ENCODE results near the gene TOR1A. TPM values are rescaled to one million over a fixed set of nuclear protein-coding genes. Genes with fewer than 3 reads are reported as not detected.
A peak's percentile ranks its signal among the peaks of the same experiment; 100 is the strongest.
"Not testable (repeated sequence)": the region's sequence is repeated elsewhere in the genome, so short reads cannot be mapped to it uniquely, and the experiment has no call there.

The TOR1A gene
- total RNA-seq, 1 donor from 2014 or later, result 21.8 TPM

DNA sequence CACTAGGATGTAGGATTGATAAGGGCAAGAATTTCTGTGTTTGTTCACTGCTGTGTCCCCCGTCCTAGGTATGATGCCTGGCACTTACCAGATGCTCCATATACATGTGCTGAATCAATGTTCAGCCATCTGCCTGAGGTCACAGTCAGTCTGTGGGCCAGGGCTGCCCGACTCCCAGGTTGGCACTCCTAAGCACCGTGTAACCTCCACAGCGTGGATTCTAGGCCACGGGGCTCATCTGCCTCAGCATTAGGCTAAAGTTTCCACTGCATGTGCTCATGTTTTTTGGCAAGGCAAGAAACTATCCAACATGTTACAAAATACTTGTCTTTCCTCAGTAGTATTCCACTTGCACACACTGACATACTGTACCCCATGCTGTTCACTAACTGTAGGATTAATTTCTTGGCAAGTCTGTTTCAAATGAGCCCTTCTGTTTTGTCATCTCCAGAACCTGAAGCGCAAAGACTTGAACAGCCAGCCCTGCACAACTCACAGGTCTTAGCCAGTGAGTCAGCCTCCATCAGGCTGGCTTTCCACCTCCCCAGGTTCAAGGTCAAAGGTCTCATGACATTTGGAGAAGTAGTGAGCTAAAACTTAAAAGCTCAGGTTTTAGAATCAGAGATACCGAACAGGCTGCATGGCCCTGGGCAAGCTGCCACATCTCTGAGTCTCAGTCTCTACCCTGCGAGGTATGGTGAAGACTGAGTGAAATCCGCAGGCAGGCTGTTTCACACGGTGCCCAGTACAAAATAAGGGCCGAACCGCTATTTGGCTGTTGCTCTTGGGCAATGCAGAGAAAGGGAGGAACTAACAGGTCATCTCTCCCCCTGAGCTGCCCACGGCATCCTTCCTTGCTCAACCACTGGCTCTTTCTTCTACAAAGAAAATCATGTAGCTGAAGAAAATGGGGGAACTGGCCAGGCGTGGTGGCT is 7.2 kb downstream of the TOR1A start:
- DNase-seq, result no peak

DNA sequence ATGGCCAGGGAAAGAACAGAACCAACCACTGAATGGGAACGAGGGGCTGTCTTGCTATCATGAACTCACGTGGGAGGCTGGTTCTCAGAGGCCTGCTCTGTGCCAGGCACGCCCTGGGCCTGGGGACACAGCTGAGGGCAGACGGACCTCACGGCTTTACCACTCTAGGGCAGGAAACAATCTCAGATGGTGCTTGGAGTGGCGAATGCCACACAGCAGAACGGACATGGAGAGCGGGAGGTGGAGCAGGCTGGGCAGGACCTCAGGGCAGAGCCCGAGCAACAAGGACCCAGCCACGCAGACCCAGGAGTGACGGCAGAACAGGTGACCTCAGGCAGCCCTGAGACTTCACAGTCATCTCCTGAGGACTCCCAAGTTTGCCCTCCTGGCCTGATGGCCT is 8.7 kb downstream of the TOR1A start:
- DNase-seq, result no peak

DNA sequence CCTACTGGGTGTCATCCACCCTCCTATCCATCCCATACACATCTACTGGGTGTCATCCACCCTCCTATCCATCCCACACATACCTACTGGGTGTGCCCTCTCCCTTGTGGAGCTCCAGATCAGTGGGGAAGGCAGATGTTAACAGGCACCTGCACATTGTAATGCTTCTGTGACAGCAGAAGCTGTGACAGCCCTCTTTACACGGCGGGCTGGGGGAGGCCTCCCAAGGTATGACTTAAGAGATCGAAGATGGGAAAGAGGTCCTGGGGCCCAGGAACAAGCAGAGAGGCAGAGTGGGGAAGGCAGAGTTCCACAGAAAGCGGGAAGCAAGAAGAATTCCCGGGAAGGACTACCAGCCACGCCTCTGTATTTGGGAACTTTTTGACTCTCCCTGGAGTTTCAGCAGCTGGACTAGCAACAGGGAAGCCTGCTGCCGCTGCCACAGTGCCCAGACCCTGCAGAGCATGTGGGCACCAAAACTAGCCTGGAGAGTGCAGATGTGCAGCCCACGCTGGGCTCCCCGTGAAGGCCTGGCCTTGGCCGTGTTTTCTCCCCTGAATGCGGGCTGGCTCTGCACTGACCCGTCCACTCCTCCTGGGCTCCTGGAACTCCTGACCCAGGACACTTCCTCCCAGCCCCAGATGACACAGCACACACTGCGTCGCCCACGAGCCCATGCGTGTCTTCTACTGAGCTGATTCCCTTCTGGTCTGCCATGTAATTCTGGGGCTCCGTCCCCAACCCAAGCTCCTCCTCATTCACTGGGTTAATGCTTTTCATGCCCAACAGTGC is 9.3 kb downstream of the TOR1A start:
- DNase-seq, result no peak

DNA sequence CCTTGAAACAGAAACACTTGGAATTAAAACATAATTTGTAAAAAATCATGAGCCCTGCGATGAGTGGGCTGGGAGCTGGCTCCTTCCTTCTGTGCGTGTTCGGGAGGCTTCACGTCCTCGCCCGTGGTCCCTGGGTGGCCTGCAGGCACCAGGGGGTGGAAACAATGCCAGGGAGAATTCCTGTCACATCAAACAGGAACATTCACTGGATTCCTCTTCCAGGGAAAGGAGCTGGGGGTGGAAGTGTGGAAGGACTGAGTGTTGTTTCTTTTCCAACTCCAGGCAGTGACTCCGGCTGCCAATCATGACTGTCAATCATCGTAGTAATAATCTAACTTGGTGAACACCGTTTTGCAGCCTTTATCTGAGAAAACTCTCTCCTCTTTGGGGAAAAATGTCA is 10.3 kb downstream of the TOR1A start:
- no peak for DNase-seq

DNA sequence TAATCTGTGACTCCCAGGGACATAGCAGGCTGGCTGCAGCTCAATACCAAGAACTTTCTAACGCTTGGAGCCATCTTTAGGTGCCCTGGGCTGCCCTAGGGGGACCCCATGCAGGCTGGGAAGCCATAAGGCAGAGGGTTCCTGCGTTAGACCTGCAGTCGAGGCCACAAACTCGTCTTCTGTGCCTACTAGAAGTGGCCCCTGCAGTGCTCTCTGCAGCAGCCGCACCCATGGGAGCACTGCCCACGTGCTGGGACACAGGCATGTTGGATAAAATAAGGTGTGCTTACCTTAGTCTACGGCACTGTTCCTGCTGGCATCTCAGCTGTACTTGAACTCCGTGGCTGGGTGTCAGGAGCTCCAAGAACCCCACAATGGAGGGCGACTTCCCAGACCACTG is 11.6 kb downstream of the TOR1A start:
- no peak for DNase-seq

DNA sequence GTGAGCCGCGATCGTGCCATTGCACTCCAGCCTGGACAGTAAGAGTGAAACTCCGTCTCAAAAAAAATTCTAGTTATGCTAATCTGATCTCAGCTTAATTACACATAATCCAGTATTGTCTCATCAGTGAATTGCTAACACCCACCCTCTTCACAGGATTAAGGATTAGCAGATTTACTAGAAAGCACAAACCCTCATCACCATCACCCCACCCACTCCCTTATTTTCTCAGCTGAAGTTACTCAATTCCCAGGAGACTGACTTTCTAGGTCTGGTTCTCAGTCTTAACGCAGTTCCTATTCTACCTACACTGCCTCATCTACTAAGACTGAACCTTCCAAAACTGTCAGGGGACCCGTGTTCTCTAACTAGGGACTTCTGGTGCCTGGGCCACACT is 12.0 kb downstream of the TOR1A start:
- no peak for DNase-seq

DNA sequence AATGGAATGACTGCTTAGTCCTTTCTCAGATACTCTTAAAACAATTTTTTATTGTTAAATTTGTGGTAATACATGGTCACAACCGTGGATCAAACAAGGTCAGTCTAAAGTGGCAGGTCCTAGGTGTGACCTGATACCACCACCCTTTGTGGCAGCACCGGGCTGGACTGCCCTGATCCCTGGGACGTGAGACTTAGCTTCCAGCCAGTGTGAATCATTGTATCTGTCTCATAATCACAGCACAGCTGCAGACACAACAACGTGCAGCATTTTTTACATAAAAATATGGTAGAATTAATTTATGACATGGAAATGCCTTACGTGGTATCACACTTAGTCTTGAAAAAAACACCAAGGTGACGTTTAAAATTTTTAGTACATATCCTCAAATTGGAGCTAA is 13.1 kb downstream of the TOR1A start:
- no peak for DNase-seq

DNA sequence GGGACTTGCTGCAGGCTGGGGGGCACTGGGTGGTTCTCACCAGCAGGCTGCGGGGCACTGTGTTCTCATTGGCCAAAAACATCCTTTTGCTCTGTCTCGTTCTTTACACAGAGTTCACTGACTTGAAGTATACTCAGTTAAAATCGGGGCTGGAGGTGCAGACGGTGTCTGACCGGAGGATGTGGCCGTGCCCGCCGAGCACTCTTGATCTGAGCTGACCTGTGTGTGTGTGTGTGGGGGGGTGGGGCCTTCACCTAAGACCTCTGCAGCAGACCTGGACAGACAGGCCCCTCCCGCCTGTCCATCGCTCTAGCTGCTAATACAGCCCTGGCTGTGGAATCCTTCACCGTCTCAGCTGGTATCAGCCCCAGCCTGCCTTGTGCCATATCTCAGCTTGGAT is 13.8 kb downstream of the TOR1A start:
- DNase-seq, result no peak

DNA sequence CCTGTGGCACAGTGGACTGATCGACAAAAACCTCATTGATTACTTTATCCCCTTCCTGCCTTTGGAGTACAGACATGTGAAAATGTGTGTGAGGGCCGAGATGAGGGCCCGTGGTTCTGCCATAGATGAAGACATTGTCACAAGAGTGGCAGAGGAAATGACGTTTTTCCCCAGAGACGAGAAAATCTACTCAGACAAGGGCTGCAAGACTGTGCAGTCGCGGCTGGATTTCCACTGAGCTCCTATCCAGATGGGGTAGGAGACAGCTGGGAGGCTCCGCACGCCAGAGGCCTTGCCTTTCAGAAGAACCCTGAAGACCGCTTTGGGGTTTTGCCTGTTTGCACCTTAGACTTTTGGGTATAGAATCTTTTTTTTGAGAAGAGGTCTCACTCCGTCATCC is 14.6 kb downstream of the TOR1A start:
- no peak for DNase-seq

DNA sequence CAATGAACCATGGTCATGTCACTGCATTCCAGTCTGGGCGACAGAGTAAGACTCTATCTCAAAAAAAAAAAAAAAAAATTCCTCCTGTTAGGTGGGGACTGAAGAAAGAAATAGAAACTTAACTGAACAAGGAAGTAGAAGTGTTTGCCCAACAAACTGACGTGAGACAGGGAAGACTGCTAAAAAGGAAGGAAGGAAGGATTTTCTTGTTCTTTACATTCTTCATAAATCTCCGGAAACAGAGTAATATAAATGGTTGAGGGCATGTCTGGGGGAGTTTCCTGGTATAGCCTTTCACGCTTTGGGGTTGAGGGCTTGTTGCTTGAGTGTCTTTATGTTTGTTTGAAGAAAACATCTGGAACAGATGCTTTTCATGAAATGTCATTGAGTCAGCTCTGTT is 17.9 kb downstream of the TOR1A start:
- DNase-seq, result no peak

DNA sequence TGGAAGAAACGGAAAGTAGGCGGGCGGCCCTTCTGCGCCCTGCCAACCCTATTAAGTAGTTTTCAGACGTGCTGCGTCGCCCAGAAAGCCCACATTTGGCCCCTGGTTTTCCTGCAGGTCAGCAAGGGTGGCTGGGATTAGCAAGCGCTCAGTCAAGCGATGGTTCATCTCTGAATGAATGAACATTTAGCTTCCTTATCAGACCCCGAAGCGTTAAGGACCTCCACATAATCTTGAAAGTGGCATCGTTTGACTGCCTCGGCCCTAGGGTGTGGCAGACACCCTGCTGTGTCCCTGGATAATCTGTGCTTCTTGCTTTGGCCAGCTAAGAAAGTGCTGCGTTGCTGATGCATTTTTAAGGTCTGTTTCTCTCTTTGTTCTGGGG is 20.3 kb downstream of the TOR1A start:
- DNase-seq, result no peak

DNA sequence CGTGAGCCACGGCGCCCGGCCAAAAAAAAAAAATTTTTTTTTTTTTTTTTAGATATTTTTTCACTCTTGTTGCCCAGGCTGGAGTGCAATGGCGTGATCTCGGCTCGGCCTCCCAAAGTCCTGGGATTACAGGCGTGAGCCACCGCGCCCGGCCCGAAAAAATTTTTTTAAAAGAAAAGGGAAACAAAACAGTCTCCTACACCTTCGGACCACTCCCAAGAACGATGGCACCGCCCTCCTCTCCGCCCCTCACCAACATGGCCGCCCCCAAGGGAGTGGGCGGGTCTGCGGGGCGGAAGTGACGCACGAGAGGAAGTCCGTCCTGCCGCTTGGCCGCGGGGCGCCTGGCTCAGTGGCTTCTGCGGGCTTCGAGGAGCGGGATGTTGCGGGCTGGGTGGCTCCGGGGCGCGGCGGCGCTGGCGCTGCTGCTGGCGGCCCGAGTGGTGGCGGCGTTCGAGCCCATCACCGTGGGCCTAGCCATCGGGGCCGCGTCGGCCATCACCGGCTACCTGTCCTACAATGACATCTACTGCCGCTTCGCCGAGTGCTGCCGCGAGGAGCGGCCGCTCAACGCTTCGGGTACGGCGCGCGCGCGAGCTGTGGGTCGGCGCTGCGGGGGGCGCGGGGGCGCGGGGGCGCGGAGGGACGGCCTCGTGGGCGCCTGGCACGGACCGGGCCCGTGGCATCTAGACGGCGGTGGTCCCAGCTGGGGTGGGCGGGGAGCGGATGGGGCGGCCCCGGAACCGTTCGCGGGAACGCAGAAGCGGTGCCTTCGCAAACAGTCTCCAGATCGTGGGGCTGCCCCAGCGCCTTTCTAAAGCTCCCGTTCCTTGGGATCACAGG is 20.9 kb downstream of the TOR1A start, which contains the start of gene TOR1B:
Gene TOR1B, plus strand, starts transcription at position 352 of the 843 bp plus-strand sequence. Its CDS starts 29 bp downstream, at position 381.
- peak; percentile 91 for DNase-seq

DNA sequence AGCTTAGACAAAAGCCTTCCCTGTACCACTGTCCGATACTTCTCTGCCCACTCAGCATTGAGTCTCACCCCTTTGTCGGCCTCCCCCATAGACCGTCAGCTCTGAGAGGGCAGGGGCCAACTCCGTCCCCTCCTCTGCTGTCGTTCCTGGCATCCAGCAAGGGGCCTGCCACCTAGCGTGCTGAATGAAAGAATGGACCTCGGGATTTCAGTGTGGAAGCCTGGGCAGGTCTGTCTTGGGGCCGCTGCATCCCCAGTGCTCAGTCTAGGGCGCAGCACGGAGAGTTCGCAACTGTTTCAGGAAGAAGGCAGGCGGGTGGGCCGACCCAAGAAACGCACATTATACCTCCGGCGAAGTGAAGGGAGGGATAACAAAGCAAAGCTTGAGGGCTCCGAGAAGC is 22.4 kb downstream of the TOR1A start:
- no peak for DNase-seq

DNA sequence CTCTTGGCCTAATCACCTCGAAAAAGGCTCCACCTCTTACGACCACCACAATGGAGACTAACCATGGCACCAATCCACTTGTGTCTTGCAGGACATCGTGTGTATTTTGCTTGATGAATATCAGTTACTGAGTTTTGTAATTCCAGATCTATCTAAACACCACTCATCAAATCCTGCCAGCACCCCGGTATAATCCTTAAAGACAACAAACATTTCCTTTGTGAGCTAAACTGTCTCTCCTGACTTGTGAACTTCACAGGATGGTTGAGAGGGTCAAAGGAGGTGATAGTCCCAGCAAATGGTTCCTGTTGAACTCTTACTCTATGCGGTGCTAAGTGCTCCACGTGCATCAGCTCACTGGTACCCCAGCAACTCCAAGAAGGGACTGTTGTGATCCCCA is 25.0 kb downstream of the TOR1A start:
- DNase-seq, result no peak

DNA sequence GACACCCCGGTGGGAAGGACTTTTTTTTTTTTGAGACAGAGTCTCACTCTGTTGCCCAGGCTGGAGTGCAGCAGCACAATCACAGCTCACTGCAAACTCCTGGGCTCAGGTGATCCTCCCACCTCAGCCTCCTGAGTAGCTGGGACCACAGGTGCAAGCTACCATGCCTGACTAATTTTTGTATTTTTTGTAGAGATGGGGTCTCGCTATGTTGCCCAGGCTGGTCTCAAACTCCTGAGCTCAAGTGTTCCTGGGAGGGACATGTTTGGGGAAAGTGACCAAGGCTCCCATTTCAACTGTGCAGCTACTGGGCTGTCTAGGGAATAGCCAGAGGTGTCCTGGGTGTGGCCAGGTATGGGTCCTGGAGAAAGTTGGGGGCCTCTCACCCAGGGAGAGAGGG is 27.9 kb downstream of the TOR1A start:
- DNase-seq, result not testable (repeated sequence)

DNA sequence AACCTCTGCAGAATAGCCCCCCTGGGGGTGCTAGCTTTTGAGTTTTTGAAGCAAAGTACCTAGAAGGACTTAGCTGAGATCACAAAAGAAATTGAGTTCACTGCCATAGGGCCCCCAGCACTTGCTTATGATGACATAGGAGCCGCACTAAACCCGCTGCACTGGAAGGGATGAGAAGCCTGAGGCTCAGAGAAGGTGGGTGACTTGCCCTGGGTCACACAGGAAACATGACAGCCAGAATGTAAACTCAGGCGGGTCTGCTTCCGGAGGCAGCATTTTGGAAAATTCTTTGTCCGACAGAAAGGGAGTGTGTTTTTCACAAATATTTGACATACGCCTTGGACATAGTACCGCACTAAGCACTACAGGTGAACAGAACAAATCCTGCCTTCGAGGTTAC is 29.4 kb downstream of the TOR1A start:
- DNase-seq, result no peak

DNA sequence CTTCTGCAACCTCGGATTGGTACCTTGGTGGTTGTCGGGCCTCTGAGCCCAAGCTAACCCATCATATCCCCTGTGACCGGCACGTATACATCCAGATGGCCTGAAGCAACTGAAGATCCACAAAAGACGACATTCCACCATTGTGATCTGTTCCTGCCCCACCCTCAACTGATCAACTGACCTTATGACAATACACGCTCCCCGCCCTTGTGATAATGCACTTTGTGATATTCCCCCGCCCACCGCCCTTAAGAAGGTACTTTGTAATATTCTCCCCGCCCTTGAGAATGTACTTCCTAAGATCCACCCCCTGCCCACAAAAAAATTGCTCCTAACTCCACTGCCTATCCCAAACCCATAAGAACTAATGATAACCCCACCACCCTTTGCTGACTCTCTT is 37.5 kb downstream of the TOR1A start:
- no peak for DNase-seq

DNA sequence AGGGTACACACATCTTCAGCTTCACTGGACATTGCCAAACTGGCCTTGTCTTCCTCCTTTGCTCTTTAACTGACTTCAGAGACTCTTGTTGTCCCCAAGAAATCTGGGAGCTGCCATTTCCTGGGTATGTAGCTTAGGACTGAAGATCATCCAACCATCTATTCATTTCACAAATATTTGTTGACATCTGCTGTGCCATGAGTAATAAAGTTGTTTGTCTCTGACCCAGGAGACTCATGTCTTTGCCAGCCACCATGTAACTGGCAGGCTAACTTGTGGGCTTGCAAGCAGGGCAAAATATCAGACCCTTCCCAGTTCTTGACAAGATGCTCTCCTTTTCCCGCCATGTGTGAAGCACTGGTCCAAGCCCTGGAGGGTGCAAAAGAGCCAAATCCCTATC is 38.1 kb downstream of the TOR1A start:
- no peak for DNase-seq

DNA sequence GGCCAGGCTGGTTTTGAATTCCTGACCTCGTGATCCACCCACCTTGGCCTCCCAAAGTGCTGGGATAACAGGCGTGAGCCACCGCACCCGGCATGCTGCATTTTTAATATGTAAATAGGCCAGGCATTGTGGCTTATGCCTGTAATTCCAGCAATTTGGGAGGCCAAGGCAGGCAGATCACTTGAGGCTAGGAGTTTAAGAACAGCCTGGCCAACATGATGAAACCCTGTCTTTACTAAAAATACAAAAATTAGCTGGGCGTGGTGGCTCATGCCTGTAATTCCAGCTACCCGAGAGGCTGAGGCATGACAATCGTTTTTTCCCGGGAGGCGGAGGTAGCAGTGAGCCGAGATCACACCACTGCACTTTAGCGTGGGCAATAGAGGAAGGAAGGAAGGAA is 39.0 kb downstream of the TOR1A start:
- DNase-seq, result not testable (repeated sequence)

DNA sequence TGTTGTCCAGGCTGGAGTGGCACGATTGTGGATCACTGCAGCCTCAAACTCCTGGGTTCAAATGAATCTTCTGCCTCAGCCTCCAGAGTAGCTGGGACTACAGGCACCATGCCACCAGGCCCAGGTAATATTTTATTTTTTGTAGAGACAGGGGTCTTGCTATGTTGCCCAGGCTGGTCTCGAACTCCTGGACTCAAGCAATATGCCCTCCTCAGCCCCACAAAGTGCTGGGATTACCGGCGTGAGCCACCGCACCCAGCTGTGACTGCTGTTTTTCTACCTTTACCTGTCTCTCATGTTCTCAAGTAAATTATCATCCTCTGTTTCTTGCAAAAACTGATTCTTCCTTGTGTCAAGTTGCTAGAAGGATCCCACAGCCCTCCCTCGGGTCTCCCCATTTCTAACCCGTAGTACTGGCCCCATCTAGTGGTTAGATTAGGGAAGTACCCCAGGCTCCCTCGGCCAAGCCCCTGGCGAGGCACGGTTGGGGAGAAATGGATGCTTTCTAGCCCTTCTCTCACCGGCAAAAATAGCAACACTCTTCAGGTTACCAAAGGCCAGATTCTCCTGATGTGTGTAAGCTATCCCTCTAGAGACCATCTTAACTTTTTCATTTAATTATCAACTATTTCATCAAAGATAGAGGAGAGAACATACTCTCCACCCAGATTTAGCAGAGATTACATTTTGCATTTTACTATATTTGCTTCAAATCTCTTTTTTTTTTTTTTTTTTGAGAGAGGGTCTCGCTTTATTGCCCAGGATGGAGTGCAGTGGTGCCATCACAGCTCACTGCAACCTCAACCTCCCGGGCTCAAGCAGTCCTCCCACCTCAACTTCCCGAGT is 40.2 kb downstream of the TOR1A start:
- peak; percentile 62 for DNase-seq

DNA sequence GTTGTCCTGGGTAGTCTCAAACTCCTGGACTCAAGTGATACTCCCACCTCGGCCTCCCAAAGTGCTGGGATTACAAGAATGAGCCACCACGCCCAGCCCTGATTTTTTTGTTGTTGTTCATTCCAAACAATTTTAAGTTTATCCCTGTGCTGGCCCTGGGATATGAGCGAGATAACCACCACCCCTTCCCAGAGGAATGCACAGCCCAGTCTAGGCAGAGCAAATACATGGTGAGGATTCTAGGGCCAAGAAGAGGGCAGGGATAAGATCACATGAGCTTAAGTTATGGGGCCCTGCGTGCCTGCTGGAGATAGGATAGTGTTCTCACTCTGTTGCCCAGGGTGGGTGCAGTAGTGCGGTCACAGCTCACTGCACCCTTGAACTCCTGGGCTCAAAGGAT is 42.0 kb downstream of the TOR1A start:
- no peak for DNase-seq

DNA sequence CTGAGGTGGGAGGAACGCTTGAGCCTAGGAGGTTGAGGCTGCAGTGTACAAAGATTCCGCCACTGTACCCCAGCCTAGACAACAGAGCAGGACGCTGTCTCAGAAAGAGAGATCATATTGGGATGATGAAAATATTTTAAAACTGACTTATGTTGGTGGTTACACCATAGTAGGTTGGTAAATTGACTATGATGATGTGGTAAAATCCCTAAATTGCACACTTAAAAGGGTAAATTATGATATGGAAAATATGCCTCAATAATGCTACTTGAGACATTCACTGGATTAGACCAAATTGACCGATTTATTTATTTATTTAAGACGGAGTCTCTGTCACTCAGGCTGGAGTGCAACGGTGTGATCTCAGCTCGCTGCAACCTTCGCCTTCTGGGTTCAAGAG is 42.8 kb downstream of the TOR1A start:
- DNase-seq, result no peak
